Mesothelial cell of epicardium (in vitro differentiated cells): ENCODE data around the gene BPTF. TPM values are rescaled to one million over a fixed set of nuclear protein-coding genes. Genes with fewer than 3 reads are reported as not detected.
"Not testable (repeated sequence)": the region's sequence is repeated elsewhere in the genome, so short reads cannot be mapped to it uniquely, and the experiment has no call there.

Experiments
- DNase-seq, 2 experiments: peaks; one replicate each; pipeline ENCODE4 v3.0.0; 2021; ENCODE audit warnings: low spot score in 2 of 2; ENCODE audit not compliant: unreplicated experiment in 2 of 2
- H3K27ac Mint-ChIP-seq: 2 replicates; pipeline ENCODE4 v1.8.0; 2021; ENCODE audit warnings: mixed read lengths
- H3K27me3 Mint-ChIP-seq: 2 replicates; pipeline ENCODE4 v1.8.0; 2021; ENCODE audit warnings: low read depth, mixed read lengths
- H3K36me3 Mint-ChIP-seq: 2 replicates; pipeline ENCODE4 v1.8.0; 2021; ENCODE audit warnings: mixed read lengths
- H3K4me1 Mint-ChIP-seq: 2 replicates; pipeline ENCODE4 v1.8.0; 2021; ENCODE audit warnings: mixed read lengths
- H3K4me3 Mint-ChIP-seq: 2 replicates; pipeline ENCODE4 v1.8.0; 2021; ENCODE audit warnings: mild to moderate bottlenecking, moderate library complexity, mixed read lengths
- H3K9me3 Mint-ChIP-seq: 2 replicates; pipeline ENCODE4 v1.8.0; 2021; ENCODE audit warnings: mixed read lengths
- CTCF ChIP-seq: fragments of 200-600 bp; sonication (generic); IDR thresholded peaks from one replicate; pipeline ENCODE4 v1.5.0; 2021; ENCODE audit warnings: antibody characterized with exemption; ENCODE audit not compliant: unreplicated experiment
- total RNA-seq: library from RNA; stranded (reverse); gene quantifications from 3 replicates; pipeline ENCODE4 v1.2.1, GENCODE V29; 2021

Gene BPTF
- total RNA-seq, 1 donor from 2014 or later = 172 TPM

GRCh38 chr17:67946513-67946912 lies 121.2 kb downstream of the BPTF start:
- DNase-seq = no peak
- Mint-ChIP-seq H3K9me3 (no peaks in the 10 kb centered on the region), H3K27me3 (no peaks in the 10 kb centered on the region), H3K36me3 (peaks cover 50% of the 10 kb centered on the region), H3K4me3 (no peak overlapping the region), H3K4me1 (no peaks in the 10 kb centered on the region), H3K27ac (no peak overlapping the region)
- no peak for TF ChIP-seq CTCF

GRCh38 chr17:67947325-67947813 lies 122.1 kb downstream of the BPTF start:
- no peak for DNase-seq
- H3K27ac Mint-ChIP-seq = no peak overlapping the region
- H3K9me3 Mint-ChIP-seq = no peaks in the 10 kb centered on the region
- peaks cover 45% of the 10 kb centered on the region for H3K36me3 Mint-ChIP-seq
- no peaks in the 10 kb centered on the region for H3K27me3 Mint-ChIP-seq
- no peak for TF ChIP-seq CTCF
- no peaks in the 10 kb centered on the region for H3K4me1 Mint-ChIP-seq
- no peak overlapping the region for H3K4me3 Mint-ChIP-seq

- no peak overlapping the region for H3K27ac Mint-ChIP-seq
- H3K27me3 Mint-ChIP-seq = no peaks in the 10 kb centered on the region
- H3K4me3 Mint-ChIP-seq = no peak overlapping the region
- no peak for TF ChIP-seq CTCF
- no peak for DNase-seq
- peaks cover 45% of the 10 kb centered on the region for H3K36me3 Mint-ChIP-seq
- no peaks in the 10 kb centered on the region for H3K9me3 Mint-ChIP-seq
- no peaks in the 10 kb centered on the region for H3K4me1 Mint-ChIP-seq
Observed at GRCh38 chr17:67950945-67951344, 125.6 kb downstream of the BPTF start.

GRCh38 chr17:67959510-67959909 lies 134.2 kb downstream of the BPTF start:
- DNase-seq = no peak
- Mint-ChIP-seq H3K4me3 (no peak overlapping the region), H3K36me3 (peaks cover 38% of the 10 kb centered on the region), H3K27ac (peak overlapping the region; percentile 61), H3K9me3 (no peaks in the 10 kb centered on the region), H3K4me1 (no peaks in the 10 kb centered on the region), H3K27me3 (no peaks in the 10 kb centered on the region)
- TF ChIP-seq CTCF = no peak

- H3K4me3 Mint-ChIP-seq, H3K4me1 Mint-ChIP-seq, H3K27ac Mint-ChIP-seq, H3K27me3 Mint-ChIP-seq, H3K9me3 Mint-ChIP-seq, DNase-seq: not testable (repeated sequence)
- peaks cover 32% of the 10 kb centered on the region for H3K36me3 Mint-ChIP-seq
Observed at GRCh38 chr17:67960276-67960675, 135.0 kb downstream of the BPTF start.

- H3K27me3 Mint-ChIP-seq, H3K4me3 Mint-ChIP-seq, H3K9me3 Mint-ChIP-seq, DNase-seq, H3K4me1 Mint-ChIP-seq: not testable (repeated sequence)
- H3K27ac Mint-ChIP-seq = peak overlapping the region; percentile 35
- peaks cover 40% of the 10 kb centered on the region for H3K36me3 Mint-ChIP-seq
Observed at GRCh38 chr17:67962156-67962555, 136.9 kb downstream of the BPTF start.

GRCh38 chr17:67963145-67963572 lies 137.9 kb downstream of the BPTF start:
- DNase-seq = peak; percentile 40 to 61
- not testable (repeated sequence) for H3K4me3 Mint-ChIP-seq, H3K9me3 Mint-ChIP-seq, H3K4me1 Mint-ChIP-seq, H3K27me3 Mint-ChIP-seq
- Mint-ChIP-seq H3K36me3 (peaks cover 37% of the 10 kb centered on the region), H3K27ac (peak overlapping the region; percentile 22)
- peak; percentile 64 for TF ChIP-seq CTCF
